Measurements from ENCODE around the gene CC2D1A.

- no peak for TF ChIP-seq POLR2A (IDR thresholded peaks at IDR 0.05)
- TF ChIP-seq CTCF (IDR thresholded peaks at IDR 0.05), result no peak
Observed at GRCh38 chr19:13931391-13932148, 25.6 kb downstream of the CC2D1A start.

All from body of pancreas (tissue), 4 donors.